RCC 7860 (cell line): ENCODE data around the gene CCDC152.
"Not testable (repeated sequence)": the region's sequence is repeated elsewhere in the genome, so short reads cannot be mapped to it uniquely, and the experiment has no call there.

Experiments
- DNase-seq: peaks from one replicate; pipeline ENCODE4 v3.0.0-alpha.2; 2015; ENCODE audit warnings: low spot score
- FAIRE-seq: peaks from 2 replicates; lab custom pipeline; 2012; peaks lifted over from hg19 to GRCh38; lab: Jason Lieb, UNC

The CCDC152 gene

DNA sequence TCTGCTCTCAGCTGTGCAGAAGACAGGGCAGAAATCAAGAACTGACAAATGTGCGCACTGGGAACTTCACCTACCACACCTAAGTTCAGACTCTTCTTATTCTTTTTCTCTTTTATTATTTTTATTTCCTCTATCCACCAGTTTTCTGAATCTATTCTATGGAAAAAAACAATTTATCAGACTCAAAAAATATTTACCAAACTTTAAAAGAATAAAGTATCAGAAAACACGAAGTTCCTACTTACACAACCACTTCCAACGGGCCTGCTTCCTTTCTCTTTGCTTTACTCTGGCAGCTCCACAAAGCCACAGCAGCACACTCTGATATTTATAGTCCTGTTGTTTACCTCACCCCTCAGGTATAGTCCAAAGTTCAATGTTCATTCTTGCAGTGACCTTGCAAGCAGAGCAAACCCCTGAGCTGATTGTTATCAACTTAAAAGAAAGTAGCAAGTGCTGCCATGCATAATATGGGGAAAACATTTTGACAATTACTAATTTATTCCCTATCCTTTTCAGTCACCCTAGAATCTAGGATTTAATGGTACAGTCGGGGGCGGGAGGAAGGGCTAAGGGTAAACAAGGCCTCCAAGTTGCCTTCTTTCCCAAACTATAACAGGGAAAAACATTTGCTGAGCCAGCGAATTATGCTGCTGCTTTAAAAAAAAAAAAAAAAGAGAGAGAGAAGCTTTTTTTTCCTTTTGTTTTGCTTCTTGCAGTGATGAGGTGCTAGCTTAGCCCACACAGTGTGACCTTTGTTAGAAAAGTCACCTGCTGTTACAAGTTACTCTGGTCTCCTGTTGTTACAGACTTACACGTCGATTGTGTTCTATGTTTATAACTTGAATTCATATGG, 55.2 kb downstream of the CCDC152 start, which contains the start of gene SELENOP:
Gene SELENOP, minus strand, starts transcription at position 302 of the 856 bp plus-strand sequence. CDS start 3,539 bp downstream, outside the sequence.
- FAIRE-seq = no peak
- no peak for DNase-seq

DNA sequence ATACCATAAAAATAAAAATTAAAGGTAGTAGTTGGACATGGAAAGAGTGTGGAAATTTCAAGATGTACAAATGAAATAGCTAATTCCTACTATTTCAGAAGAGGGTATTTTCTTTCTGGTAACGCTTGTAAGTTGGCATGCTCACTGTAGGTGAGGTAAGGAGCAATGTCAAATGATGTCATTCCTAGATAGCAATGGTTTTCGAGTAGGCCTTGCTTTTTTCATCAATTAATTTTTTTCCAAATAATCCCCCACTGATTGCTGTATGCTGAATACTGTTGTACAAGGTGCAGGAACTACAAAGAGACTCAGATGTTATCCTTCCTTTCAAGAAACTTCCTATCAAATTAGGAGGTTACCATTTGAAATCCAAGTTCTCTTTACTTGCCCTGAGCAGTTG, 56.0 kb downstream of the CCDC152 start:
- FAIRE-seq (no peak), DNase-seq (no peak)

DNA sequence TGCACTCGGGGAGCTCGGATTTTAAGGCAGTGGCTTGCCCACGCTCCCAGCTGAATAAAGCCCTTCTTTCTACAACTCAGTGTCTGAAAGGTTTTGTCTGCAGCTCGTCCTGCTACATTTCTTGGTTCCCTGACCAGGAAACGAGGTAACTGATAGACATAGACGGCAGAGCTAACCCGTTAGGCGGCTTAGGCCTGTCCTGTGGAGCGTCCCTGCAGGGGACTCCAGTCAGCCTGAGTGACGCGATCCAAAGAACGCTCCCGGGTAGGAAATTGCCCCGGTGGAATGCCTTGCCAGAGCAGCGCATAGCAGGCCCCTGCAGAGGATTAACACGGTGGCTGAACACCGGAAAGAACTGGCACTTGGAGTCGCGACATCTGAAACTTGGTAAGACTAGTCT, 56.9 kb downstream of the CCDC152 start:
- FAIRE-seq (no peak), DNase-seq (no peak)

DNA sequence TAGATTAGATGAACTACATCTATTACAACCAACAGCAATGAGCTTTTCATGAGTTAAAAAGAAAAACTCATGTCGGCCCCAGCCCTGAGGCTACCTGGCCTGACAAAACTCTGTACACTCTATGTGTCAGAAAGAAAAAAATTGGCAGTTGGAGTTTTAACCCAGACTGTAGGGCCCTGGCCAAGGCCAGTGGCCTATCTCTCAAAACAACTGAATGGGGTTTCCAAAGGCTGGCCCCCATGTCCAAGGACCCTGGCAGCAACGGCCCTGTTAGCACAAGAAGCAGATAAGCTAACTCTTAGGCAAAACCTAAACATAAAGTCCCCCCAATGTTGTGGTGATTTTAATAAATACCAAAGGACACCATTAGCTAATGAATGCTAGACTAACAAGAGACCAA, 59.9 kb downstream of the CCDC152 start:
- DNase-seq, FAIRE-seq: not testable (repeated sequence)

DNA sequence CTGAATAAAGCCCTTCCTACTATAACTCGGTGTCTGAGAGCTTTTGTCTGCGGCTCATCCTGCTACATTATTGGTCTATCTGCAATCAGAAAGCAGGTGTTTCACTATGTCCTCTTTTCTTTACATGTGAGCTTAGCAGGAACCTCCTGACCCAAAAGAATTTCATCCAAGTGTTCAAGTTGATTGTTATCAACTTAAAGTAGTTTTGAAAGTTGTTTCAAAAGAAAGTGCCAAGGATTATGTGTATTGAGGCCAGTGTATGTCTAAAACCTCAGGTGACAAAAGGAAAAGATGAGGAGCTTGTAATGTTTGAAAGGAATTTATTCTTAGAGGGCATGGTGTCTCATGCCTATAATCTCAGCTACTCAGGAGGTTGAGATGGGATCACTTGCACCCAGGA, 63.1 kb downstream of the CCDC152 start:
- no peak for DNase-seq

DNA sequence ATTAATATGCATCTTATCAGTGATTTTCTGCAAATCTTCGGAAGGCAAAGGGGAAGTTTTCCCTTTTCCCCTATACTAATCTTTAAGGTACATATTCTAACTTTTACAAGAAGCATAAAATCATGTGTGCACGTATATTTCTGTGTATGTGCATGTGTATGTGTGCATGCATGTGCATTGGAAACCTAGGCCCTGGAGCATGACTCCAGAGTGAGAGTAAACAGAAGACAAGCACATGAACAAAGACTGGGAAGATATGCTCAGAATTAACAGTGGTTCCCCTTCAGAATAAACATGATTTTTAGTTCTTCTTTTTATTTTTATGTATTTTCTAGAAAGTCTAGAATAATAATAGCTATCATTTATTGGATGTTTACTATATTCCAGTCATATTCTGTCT, 65.9 kb downstream of the CCDC152 start:
- FAIRE-seq = no peak
- no peak for DNase-seq

More for the DNA sequence above, 63.1 kb downstream of the CCDC152 start:
- no peak for FAIRE-seq

DNA sequence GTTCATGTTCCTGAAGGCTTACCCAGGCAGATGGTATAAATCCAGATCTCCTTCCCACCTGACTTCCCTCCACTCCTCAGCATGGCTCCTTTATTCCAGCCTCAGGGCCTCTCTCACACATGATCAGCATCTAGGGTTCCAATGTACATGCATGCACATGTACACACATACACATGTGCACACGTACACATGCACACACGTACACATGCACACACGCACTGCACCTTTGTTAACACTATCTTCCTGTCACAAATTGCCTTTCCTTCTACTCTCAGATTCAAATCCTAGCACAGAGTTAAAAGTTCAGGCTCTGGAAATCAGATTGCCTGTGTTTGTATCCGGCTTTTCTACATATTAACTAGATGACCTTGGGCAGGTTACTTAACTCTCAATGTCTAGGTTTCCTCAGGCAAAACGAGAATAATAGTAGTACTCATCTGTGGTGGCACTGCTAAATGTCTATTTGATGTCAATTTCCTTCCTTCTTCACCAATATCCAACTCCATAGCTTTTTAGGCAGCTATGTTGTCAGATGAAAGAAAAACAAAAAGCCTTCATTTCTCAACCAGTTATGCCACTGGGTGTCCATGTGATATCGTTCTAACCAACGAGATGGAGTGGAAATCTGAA, 67.8 kb downstream of the CCDC152 start:
- no peak for DNase-seq
- FAIRE-seq = no peak

DNA sequence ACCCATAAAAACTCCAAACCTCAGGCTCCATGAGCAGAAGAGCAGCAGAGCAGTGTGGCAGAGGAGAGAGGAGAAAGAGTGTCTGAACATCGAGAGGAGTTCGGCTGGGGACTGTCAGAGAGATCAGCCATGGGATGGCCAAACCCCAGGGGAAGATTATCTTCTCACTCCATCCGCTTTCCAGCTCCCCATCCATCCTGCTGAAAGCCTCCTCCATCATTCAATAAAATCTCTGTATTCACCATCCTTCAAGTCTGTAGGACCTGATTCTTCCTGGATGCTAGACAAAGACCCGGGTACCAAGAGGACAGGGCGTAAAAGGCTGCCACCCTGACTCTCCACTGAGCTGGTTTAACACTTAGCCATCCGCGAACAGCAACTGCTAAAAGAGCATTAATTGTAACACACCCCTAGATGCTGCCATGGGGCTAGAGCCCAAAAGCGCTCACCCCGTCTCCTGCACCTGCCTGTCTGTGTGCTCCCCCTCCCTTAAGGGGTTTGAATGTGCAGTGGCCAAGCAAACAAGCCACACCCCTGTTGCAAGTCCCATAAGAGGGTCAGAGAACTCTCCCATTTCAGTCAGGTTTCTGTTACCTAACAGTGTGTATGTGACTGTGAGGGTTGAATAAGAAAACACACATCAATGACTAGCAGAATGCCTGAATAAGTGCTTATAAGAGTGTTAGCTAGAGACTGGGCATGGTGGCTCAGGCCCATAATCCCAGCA, 69.0 kb downstream of the CCDC152 start:
- FAIRE-seq = no peak

DNA sequence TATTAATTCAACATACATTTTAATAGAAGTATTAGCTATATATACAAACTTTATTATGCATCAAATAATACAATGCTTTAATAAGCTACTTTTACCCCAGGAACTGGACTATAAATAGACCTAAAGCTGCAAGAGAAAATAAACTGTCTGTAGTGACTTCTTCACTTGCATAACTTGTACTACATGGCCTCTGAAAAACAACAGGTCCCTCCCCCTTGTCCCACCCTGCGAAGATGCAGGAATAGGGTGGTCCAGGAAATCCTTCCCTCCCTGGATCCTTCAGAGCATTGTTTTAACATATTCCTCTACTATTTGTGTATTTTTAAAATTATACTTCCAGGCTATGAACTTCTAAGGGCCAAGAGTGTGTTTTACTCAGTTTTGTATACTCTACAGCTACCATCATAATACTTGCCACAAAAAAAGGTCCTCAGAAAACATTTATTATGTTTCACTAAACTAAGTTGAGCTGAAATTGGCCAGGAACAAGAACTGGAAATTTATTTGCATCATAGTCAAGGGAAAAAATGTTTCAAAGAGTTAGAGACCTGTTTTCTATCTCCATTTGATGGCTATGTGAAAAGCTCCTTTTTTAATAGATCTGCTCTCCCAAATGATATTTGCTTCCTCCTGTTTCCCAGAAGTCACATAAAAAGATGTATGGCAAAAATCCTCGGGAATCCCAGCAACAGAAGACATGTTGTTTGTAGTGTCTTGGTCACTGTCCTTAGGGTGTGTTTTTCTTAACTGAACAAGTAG, 70.3 kb downstream of the CCDC152 start:
- no peak for DNase-seq
- no peak for FAIRE-seq

More for the DNA sequence above, 69.0 kb downstream of the CCDC152 start:
- no peak for DNase-seq

DNA sequence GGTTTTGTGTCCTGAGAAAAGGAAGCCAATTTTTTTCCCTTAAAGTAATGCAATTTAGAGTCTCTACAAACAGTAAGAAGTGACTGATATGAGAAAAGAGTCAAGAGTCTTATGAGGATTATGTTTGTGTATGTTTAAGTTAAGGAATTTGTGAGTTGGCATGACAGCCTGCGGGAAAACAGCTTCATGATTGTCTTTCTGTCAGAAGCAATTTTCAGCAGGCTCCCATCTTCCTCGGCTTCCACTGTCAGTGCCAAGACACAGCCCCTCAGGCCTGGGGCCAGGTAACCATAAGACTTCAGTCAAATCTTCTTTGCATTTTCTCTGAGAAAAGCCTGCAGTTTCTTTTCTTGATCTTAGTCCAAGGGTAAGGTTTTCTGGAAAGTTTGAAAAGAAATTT, 72.1 kb downstream of the CCDC152 start:
- FAIRE-seq (no peak), DNase-seq (no peak)

DNA sequence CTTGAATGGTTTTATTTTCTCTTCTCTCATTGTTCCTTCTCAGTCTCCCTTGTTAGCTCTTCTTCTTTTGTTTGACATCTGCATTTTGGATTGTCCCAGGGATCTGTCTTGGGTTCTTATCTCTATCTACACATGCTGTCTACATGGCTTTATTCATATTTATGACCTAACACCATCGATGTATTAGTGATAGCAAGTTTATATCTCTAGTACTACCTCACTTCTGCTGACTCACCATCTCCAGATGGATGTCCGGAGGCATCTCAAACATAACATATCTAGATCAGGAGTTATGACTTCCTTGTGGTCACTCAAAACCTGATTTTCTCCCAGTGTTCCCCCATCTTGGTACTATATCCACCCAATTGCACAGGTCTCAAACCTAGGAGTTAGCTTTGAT, 74.3 kb downstream of the CCDC152 start:
- FAIRE-seq (no peak), DNase-seq (no peak)

DNA sequence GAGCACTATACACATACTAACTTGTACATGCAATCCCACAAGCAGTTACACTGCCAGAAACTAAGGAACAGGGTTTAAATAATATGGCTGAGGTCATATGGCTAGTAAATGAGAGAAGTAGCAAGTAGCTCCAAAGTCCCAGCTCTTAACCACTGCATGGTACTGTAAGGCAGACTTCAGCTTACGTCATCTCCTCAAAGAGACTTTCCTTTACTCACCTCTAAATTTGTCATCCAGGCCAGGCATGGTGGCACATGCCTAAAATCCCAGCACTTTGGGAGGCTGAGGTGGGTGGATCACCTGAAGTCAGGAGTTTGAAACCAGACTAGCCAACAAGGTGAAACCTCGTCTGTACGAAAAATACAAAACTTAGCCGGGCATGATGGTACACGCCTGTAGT, 75.4 kb downstream of the CCDC152 start:
- FAIRE-seq = no peak
- DNase-seq = no peak

DNA sequence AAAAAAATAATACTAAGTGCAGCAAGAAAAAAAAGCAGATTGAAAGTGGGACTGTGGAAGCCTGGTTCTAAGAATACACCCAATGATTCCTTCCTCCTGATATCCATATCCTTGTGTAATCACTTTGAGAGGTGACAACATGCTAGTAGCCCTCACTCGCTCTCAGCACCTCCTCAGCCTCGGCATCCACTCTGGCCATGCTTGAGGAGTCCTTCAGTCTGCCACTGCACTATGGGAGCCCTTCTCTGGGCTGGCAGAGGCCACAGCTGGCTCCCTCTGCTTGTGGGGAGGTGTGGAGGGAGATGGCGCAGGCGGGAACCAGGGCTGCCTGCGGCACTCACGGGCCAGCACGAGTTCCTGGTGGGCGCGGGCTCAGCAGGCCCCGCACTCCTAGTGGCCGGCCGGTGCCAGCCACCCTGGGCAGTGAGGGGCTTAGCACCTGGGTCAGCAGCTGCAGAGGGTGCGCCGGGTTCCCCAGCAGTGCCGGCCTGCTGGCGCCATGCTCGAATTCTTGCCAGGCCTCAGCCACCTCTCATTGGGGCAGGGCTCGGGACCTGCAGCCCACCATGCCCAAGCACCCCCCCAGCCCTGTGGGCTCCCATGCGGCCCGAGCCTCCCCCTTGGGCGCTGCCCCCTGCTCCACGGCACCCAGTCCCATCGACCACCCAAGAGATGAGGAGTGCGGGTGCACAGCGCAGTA, 79.6 kb downstream of the CCDC152 start:
- no peak for FAIRE-seq
- DNase-seq = no peak

DNA sequence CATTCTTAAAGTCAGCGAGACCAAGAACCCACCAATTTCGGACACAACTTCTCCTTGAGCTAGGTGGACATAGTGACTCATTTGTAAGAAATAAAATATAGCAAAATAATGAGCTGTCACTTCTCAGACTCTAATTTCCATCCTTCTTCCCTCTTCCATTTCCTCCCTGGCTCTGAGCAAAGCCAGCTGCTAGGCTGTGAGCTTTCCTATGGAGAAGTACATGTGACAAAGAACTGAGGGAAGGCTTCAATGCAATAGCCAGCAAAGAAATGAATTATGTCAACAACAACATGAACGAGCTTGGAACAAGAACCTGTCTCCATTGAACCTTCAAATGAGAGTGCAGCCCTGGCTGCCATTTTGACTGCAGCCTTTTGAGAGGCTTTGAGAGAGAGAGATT, 81.0 kb downstream of the CCDC152 start:
- no peak for DNase-seq
- FAIRE-seq = no peak

DNA sequence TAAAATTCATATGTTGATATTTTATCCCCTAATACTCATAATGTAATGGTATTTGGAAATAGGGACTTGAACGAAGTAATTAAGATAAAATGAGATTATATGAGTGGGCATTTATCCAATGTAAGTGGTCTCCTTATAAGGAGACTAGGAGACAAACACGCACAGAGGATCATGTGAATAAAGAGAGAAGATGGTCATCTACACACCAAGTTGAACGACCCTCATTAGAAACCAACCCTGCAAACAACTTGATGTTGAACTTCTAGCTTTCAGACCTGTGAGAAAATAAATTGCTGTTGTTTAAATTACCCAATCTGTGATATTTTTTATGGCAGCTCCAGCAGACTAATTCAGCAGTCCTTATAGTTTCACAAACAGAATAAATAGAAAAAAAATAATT, 82.6 kb downstream of the CCDC152 start:
- FAIRE-seq = no peak
- DNase-seq = no peak

DNA sequence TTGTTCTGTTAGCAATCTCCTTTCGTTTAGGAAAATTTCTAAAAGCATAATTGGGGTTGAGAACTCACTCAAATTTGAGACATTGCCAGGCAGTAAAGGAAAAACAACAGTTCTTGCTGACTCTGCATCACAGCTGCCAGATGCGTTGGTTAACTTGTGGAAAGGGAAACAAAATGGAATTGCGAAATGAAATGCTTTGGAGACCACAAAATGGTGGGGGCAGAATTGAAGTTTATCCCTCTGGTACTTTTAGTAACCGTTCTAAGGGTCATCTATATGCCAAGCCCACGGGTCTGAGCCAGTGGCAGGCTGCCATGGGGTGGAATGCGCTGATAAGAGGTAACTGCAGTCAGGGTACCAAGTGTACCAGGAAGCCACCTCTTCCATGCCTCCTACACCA, 83.7 kb downstream of the CCDC152 start:
- DNase-seq (no peak), FAIRE-seq (no peak)

DNA sequence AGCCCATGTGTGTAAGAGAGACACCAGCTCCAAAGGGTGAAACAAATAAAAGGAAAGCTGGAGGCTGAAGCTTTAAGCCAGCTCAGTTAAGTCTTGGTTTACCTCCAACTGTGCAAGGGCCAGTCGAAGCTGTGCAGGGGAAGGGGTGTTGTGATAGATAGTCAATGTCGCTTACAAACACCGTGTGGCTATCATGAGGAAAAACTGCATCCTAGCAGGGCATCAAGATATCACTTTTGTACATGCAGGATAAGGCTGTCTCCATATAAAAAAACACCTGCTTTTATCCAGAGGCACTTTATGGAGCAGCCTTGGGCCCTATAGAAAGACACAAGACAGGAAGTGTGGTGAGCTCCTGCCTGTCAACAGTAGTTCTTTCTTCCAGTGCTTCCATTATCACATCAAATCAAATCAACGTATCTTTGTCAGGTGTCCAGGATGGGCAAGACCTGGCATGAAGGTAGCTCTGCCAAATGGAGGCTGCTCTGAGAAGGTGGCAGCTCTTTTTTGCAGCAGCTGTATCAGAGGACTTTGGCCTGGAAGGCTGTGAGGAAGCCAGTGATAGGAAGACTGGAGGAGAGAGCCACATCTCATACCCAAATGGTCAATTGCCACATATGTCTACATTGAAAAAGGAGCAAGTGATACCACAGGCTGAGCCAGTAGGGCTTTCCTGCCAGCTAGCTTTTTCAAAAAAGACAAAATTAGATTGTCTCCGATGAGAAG, 84.4 kb downstream of the CCDC152 start:
- DNase-seq (no peak), FAIRE-seq (no peak)

DNA sequence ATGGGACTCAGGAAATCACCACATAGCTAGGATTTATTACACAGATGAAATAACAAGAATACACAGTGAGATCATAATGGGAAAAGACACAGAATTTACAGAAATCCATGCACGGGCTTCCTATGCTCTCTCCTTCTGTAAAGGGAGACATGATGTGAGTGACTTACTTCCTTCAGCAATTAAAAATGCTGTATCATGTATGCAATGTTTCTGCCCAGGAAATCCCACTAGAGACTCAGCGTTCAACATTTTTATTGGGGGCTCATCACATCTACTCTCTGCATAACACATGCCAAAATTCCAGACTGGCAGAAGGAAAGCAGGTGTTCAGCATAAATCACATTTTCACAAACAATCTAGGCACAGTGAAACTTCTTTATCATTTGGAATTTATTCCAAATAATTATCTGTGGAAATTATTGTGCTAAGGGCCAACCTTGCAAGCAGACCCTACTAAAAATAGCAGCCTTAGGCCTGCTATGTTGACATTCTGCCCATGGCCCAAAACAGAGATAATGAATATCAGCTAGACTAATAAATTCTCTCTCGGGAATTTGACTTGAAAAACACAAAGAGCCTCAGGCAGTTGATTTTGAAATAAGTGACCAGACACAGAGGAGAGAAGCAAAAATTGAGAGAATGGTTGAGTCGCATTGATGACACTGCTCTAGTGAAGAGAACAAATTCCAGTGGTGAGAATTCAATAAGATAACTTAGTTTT, 86.5 kb downstream of the CCDC152 start:
- no peak for FAIRE-seq
- no peak for DNase-seq
